Measurements from ENCODE around the gene ABCC11.

DNA sequence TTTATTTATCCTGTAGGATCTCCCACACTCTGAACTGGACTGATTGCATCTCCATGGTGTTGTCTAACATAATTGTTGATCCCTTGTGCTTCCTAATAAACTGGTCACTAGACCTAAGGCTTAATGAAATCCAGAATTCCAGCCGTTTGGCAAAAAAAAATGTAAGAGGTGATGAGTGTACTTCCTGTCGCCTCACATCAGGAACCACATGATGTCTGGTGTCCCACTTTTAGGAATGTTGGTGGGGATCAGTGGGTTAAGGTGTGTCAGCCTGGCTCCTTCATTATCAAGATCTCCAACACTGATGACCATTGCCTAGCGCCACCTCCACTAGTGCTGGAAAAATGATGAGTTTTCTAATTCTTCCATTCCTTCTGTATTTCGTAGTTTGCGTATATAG lies 21.9 kb downstream of the ABCC11 start:
- no peak for TF ChIP-seq CTCF (IDR thresholded peaks at IDR 0.05; ENCODE audit: borderline replicate concordance, extremely low read depth, low read length, poor library complexity, severe bottlenecking)
- no peak for TF ChIP-seq EZH2 (IDR thresholded peaks at IDR 0.05; ENCODE audit: borderline replicate concordance, low read depth, low read length, severe bottlenecking)
